ENCODE measurements around the gene POLR3K.

DNA sequence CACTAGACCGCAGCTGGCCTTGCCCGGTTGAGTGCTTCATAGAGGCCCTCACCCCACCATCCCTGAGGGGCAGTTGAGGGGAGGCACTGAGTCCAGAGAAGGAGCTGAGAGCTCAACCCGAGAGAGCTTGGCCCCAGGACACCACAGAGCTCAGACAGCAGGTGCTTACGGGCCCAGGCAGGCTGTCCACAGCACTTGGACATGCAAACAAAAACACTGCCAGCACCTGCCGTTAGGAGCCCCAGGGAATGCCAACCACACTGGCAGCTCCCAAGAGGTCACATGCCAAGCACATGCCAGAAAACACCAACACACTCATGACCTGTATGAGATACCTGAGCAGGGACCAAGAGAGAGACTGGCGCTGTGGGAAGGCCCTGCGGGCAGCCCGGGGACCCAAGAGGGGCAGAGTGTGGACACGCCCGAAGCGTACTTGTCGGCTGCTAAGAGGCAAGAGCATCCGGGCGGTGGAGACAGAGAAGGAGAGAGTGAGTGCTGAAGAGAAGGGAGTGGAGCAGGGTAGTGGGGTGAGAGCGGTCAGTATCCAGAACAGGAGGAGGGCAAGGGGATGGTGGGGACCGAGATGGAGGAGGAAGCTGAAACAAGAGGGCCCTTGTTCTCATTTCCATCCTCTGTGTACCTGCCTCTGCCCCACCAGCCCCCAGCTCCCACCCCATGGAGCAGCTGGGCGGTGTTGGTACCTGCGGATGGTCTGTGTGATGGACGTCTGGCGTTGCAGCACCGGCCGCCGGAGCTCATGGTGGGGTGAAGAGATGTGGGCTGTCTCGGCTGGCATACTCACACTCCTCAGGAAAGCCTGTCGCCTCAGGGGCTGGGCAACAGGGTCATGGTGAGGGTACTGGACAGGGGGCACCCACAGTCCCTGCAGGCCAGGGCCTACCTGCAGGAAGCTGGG, 10.8 kb upstream of the POLR3K start:
- TF ChIP-seq, protein P1, sequence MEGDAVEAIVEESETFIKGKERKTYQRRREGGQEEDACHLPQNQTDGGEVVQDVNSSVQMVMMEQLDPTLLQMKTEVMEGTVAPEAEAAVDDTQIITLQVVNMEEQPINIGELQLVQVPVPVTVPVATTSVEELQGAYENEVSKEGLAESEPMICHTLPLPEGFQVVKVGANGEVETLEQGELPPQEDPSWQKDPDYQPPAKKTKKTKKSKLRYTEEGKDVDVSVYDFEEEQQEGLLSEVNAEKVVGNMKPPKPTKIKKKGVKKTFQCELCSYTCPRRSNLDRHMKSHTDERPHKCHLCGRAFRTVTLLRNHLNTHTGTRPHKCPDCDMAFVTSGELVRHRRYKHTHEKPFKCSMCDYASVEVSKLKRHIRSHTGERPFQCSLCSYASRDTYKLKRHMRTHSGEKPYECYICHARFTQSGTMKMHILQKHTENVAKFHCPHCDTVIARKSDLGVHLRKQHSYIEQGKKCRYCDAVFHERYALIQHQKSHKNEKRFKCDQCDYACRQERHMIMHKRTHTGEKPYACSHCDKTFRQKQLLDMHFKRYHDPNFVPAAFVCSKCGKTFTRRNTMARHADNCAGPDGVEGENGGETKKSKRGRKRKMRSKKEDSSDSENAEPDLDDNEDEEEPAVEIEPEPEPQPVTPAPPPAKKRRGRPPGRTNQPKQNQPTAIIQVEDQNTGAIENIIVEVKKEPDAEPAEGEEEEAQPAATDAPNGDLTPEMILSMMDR (IDR thresholded peaks at IDR 0.05) = no peak
- no peak for TF ChIP-seq POLR2A (IDR thresholded peaks at IDR 0.05)
